Right atrium auricular region (tissue), 2 donors: ENCODE results near the gene IRAK4. TPM values are rescaled to one million over a fixed set of nuclear protein-coding genes. Genes with fewer than 3 reads are reported as not detected.

Experiments used
- DNase-seq: peaks from one replicate; pipeline ENCODE4 v3.0.0-alpha.2; 2019; ENCODE audit warnings: low spot score
- H3K27ac ChIP-seq, 2 donors: fragments of 200-600 bp; sonication (generic); 1 replicate in 1 of 2; 2 replicates in 1 of 2; pipeline ENCODE4 v1.5.1; 2016 to 2019
- H3K27me3 ChIP-seq, 2 donors: fragments of 200-600 bp; sonication (generic); one replicate each; pipeline versions ENCODE4 v1.5.1 to v1.6.0; 2017 to 2019
- H3K36me3 ChIP-seq: fragments of 200-600 bp; sonication (generic); one replicate; pipeline ENCODE4 v1.5.1; 2016
- H3K4me1 ChIP-seq, 2 donors: fragments of 200-600 bp; sonication (generic); one replicate each; pipeline versions ENCODE4 v1.5.1 to v1.6.0; 2017 to 2019
- H3K4me3 ChIP-seq, 2 donors: fragments of 200-600 bp; sonication (generic); 1 replicate in 1 of 2; 2 replicates in 1 of 2; pipeline ENCODE4 v1.5.1; 2017 to 2019; ENCODE audit warnings: mild to moderate bottlenecking in 1 of 2, moderate library complexity in 1 of 2
- H3K9me3 ChIP-seq, 2 donors: fragments of 200-600 bp; sonication (generic); one replicate each; pipeline ENCODE4 v1.5.1; 2019
- total RNA-seq, 2 donors: library from RNA; depleted of rRNA; stranded (reverse); fragments of >200 nt; gene quantifications; one replicate each; pipeline ENCODE4 v1.1.0, GENCODE V29; 2016
- TF ChIP-seq, protein P1 (sequence below), 2 donors: fragments of 200-600 bp; sonication (generic); IDR thresholded peaks; one replicate each; pipeline ENCODE4 v1.5.1; 2019; ENCODE audit warnings: antibody characterized with exemption in 2 of 2

The IRAK4 gene
- total RNA-seq = 1 to 10 TPM; 5.7 to 9.6 TPM

DNA sequence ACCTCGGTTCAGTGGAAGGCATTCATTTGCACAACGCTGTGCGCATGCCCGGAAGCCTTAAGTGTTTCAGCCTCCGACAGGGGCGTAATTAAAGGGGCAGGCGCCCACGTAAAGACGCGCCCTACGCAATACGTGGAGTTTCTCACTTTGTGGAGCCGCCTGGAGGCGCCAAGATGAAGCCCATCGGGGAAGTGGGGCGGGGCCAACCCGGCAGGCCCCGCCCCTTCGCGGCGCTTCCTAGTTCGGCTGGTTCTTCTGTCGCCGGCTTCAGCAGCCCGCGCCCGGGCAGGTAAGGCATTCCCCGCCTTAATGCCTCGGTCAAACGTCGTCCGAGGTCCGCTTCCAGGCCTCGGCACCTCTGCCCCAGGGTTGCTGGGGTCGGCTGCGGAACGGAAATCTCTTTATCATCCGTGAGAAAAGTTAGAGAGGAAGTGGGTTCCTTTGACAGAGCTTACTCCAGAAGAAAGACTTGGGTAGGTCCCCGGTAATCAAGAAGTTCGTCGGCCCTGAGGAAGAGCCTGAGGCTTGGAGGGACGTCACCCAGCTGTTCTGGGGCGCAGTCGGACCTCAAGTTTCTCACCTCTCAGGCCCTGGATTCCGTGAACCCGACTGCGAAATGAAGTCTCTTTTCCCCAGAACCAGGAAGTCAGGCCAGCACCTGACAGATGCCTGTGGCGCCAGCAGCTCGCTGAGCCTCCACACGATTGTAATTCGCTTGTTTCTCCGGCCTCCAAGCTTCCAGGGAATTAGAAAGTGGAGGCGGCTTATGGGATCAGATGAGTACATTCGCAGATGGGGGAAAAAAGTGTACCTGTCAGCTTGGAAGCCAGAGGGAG, at the start of gene IRAK4, which contains the start of gene PUS7L:
IRAK4 (plus strand) TSS at position 224 of the 836 bp plus-strand sequence. CDS start 9,161 bp downstream, outside the sequence.
PUS7L (minus strand) TSS at position 63 of the 836 bp plus-strand sequence. CDS start 3,545 bp downstream, outside the sequence.
- Histone ChIP-seq H3K27me3 (no peaks in the 10 kb centered on the region), H3K4me1 (peaks cover 0 to 21% of the 10 kb centered on the region in 2 donors), H3K27ac (peak within 1 kb of the TSS; percentile 72 to 82), H3K9me3 (no peaks in the 10 kb centered on the region), H3K4me3 (peak within 1 kb of the TSS; percentile 68 to 82), H3K36me3 (no peaks in the 10 kb centered on the region)
- DNase-seq = peak; percentile 97
- TF ChIP-seq, protein P1, sequence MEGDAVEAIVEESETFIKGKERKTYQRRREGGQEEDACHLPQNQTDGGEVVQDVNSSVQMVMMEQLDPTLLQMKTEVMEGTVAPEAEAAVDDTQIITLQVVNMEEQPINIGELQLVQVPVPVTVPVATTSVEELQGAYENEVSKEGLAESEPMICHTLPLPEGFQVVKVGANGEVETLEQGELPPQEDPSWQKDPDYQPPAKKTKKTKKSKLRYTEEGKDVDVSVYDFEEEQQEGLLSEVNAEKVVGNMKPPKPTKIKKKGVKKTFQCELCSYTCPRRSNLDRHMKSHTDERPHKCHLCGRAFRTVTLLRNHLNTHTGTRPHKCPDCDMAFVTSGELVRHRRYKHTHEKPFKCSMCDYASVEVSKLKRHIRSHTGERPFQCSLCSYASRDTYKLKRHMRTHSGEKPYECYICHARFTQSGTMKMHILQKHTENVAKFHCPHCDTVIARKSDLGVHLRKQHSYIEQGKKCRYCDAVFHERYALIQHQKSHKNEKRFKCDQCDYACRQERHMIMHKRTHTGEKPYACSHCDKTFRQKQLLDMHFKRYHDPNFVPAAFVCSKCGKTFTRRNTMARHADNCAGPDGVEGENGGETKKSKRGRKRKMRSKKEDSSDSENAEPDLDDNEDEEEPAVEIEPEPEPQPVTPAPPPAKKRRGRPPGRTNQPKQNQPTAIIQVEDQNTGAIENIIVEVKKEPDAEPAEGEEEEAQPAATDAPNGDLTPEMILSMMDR (IDR thresholded peaks at IDR 0.05) = peak in 1 of 2 donors; percentile 55

DNA sequence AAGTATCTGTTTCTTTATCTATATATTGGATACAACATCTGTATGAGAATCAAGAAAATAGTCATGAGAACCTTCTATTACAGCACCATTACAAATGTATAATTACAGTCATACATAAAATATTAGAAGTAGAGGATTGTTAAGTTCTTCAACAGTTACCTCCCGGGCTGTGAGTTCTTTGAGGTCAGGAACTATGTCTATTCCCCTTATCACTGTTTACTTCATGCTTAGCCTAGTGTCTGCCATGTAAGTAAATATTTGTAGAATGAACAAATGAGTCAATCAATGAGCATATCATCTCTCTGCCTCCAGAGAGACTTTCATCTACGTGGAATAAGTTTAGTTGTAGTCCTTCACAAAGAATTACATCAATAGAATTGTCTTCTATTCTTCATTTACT, 47.4 kb upstream of the IRAK4 start:
- H3K27ac ChIP-seq = no peak overlapping the region
- no peaks in the 10 kb centered on the region for H3K4me1 ChIP-seq
- TF ChIP-seq, protein P1 (IDR thresholded peaks at IDR 0.05) = no peak
- no peak for DNase-seq
- H3K27me3 ChIP-seq = no peaks in the 10 kb centered on the region
- H3K36me3 ChIP-seq = no peaks in the 10 kb centered on the region
- no peak overlapping the region for H3K4me3 ChIP-seq
- peaks cover 0 to 15% of the 10 kb centered on the region in 2 donors for H3K9me3 ChIP-seq

DNA sequence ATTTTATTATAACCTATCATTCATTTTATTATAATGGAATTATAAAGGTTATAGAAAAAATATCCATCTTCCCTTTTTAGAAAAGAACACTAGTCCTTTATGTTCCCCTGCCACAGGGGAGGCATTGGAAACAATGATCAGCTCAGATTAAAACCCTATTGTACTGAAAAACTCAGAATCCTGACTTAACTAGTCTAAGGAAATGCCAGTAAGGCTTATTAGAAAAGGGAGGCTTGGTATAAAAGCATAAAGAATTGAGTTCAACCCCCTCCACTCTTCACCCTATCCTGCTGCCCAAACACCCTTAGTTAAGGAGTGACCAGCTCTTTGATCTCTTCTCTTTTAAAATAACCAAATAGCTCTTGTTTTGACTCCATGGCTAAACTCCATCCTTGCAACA, 36.1 kb upstream of the IRAK4 start:
- TF ChIP-seq, protein P1 (IDR thresholded peaks at IDR 0.05) = no peak
- no peak overlapping the region for H3K4me3 ChIP-seq
- no peak for DNase-seq
- H3K27me3 ChIP-seq = no peaks in the 10 kb centered on the region
- no peak overlapping the region for H3K27ac ChIP-seq
- no peaks in the 10 kb centered on the region for H3K36me3 ChIP-seq
- H3K9me3 ChIP-seq = no peaks in the 10 kb centered on the region
- H3K4me1 ChIP-seq = no peaks in the 10 kb centered on the region

DNA sequence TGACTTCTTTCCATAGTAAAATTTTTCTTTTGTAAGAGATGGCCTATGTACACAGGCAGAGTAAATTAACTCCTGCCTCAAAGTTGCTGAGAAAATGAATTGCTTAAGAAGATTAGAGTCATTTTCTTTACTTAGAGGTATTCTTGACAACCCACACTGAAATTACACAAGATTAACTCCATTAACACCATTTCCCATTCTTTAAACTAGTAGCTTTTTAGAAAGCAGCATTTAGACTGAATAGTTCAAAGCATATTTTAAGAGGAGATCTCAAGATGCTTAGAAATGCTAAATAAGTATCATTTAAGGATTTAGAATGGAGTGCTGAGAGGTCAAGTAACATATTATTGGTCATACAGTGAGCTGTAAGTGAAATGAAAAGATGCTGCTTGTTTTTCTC, 35.6 kb upstream of the IRAK4 start:
- Histone ChIP-seq H3K4me3 (no peak overlapping the region), H3K27me3 (no peaks in the 10 kb centered on the region), H3K27ac (no peak overlapping the region), H3K4me1 (no peaks in the 10 kb centered on the region), H3K9me3 (no peaks in the 10 kb centered on the region), H3K36me3 (no peaks in the 10 kb centered on the region)
- no peak for DNase-seq
- TF ChIP-seq, protein P1 (IDR thresholded peaks at IDR 0.05) = no peak

DNA sequence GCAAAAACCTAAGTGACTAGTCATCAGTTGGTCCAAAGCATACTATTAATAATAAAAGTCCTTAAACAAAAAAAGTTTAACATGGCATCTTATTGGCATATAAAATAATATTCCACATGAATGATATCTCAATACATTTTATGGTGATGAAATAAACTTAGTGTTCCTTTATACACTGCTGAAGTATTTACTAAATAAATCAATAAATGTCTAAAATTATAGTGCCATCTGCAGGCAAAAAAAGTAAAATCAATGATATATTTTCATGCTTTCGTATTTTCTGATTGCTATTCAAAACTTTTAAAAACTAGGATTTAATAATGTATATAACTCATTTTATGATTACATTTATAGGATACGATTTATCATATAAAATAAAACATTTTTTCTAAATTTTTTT, 30.6 kb upstream of the IRAK4 start:
- no peaks in the 10 kb centered on the region for H3K27me3 ChIP-seq
- TF ChIP-seq, protein P1 (IDR thresholded peaks at IDR 0.05) = no peak
- no peak overlapping the region for H3K27ac ChIP-seq
- H3K9me3 ChIP-seq = no peaks in the 10 kb centered on the region
- no peak for DNase-seq
- H3K4me1 ChIP-seq = no peaks in the 10 kb centered on the region
- H3K36me3 ChIP-seq = no peaks in the 10 kb centered on the region
- H3K4me3 ChIP-seq = no peak overlapping the region
